GM21526 (cell line): ENCODE results near the gene TTC38.

Experiments used
- ATAC-seq: cut with Tn5 transposase; IDR thresholded peaks from one replicate; pipeline ENCODE4 v1.9.1; 2021; ENCODE audit warnings: moderate library complexity; ENCODE audit not compliant: unreplicated experiment, low FRiP score

Gene TTC38

GRCh38 chr22:46267431-46268279, at the start of gene TTC38:
TTC38 (plus strand) TSS chr22:46268008; CDS start chr22:46268040, 32 bp downstream.
- ATAC-seq = peak; percentile 58

GRCh38 chr22:46219636-46220035, 48.2 kb upstream of the TTC38 start:
- no peak for ATAC-seq

GRCh38 chr22:46220921-46221320, 46.9 kb upstream of the TTC38 start:
- ATAC-seq = no peak

GRCh38 chr22:46224044-46224897, 43.5 kb upstream of the TTC38 start:
- ATAC-seq = no peak

GRCh38 chr22:46224898-46225290, 42.9 kb upstream of the TTC38 start:
- no peak for ATAC-seq

GRCh38 chr22:46225631-46226030, 42.2 kb upstream of the TTC38 start:
- no peak for ATAC-seq

GRCh38 chr22:46226577-46226976, 41.2 kb upstream of the TTC38 start:
- no peak for ATAC-seq

- ATAC-seq = no peak
Observed at GRCh38 chr22:46229701-46230100, 38.1 kb upstream of the TTC38 start.

GRCh38 chr22:46230262-46230901, 37.4 kb upstream of the TTC38 start:
- ATAC-seq = no peak

- ATAC-seq = no peak
Observed at GRCh38 chr22:46233231-46233630, 34.6 kb upstream of the TTC38 start.

GRCh38 chr22:46234969-46235368, 32.8 kb upstream of the TTC38 start:
- ATAC-seq = no peak

GRCh38 chr22:46237453-46238124, 30.2 kb upstream of the TTC38 start:
- ATAC-seq = no peak

- ATAC-seq = no peak
Observed at GRCh38 chr22:46238541-46238940, 29.3 kb upstream of the TTC38 start.

GRCh38 chr22:46239261-46240048, 28.4 kb upstream of the TTC38 start:
- no peak for ATAC-seq

GRCh38 chr22:46240073-46240472, 27.7 kb upstream of the TTC38 start:
- no peak for ATAC-seq

GRCh38 chr22:46240506-46240905, 27.3 kb upstream of the TTC38 start:
- no peak for ATAC-seq

- ATAC-seq = no peak
Observed at GRCh38 chr22:46240907-46241306, 26.9 kb upstream of the TTC38 start.

- ATAC-seq = no peak
Observed at GRCh38 chr22:46241396-46242007, 26.3 kb upstream of the TTC38 start.

- no peak for ATAC-seq
Observed at GRCh38 chr22:46242076-46242475, 25.7 kb upstream of the TTC38 start.
